MCF 10A (cell line): ENCODE measurements around the gene GOLIM4. TPM values are rescaled to one million over a fixed set of nuclear protein-coding genes. Genes with fewer than 3 reads are reported as not detected.

ENCODE experiments used
- BruUV-seq: library from RNA; stranded (reverse); fragments of 400-500 nt; replicated peaks from 2 replicates; lab custom pipeline; 2021; lab: Mats Ljungman, UMichigan
- CTCF ChIA-PET: fragments of 300-600 bp; sonication (Branson Sonifier 250); formaldehyde crosslinking; extraction: SDS; loops from one replicate; lab custom pipeline; 2021; ENCODE audit warnings: antibody characterized with exemption, inconsistent platforms; lab: Yijun Ruan, JAX
- POLR2A ChIA-PET: fragments of 300-600, 350-650 bp; sonication (Branson Sonifier 250); formaldehyde crosslinking; extraction: SDS; loops from one replicate; lab custom pipeline; 2020; ENCODE audit warnings: antibody characterized with exemption, inconsistent platforms; lab: Yijun Ruan, JAX
- DNase-seq: peaks from one replicate; pipeline ENCODE4 v3.0.0-alpha.2; 2018; ENCODE audit not compliant: unreplicated experiment
- H3K27ac Mint-ChIP-seq: one replicate; pipeline ENCODE4 v1.8.0; 2022; ENCODE audit warnings: mild to moderate bottlenecking, low read depth, mixed read lengths; ENCODE audit not compliant: unreplicated experiment
- H3K27me3 Mint-ChIP-seq: one replicate; pipeline ENCODE4 v1.8.0; 2022; ENCODE audit warnings: mixed read lengths; ENCODE audit not compliant: insufficient read depth, unreplicated experiment
- H3K36me3 Mint-ChIP-seq: one replicate; pipeline ENCODE4 v1.8.0; 2022; ENCODE audit warnings: mild to moderate bottlenecking, moderate library complexity, mixed read lengths; ENCODE audit not compliant: insufficient read depth, unreplicated experiment
- H3K4me1 Mint-ChIP-seq: one replicate; pipeline ENCODE4 v1.8.0; 2022; ENCODE audit warnings: mixed read lengths; ENCODE audit not compliant: insufficient read depth, unreplicated experiment
- H3K4me3 Mint-ChIP-seq: one replicate; pipeline ENCODE4 v1.8.0; 2022; ENCODE audit warnings: mild to moderate bottlenecking, moderate library complexity, mixed read lengths; ENCODE audit not compliant: unreplicated experiment
- H3K9me3 Mint-ChIP-seq: one replicate; pipeline ENCODE4 v1.8.0; 2022; ENCODE audit warnings: mixed read lengths; ENCODE audit not compliant: unreplicated experiment
- intact Hi-C: fragments of 100-400 bp; cut with micrococcal nuclease; formaldehyde crosslinking; loops from 2 replicates; pipeline ENCODE4 v1.14.1; 2022
- total RNA-seq: library from RNA; stranded (reverse); gene quantifications from 2 replicates; pipeline ENCODE4 v1.2.3, GENCODE V29; 2022
- TF ChIP-seq, protein P1 (sequence below): fragments of 200-600 bp; IDR thresholded peaks from one replicate; pipeline ENCODE4 v1.8.0; 2022; ENCODE audit warnings: antibody characterized with exemption, mild to moderate bottlenecking; ENCODE audit not compliant: unreplicated experiment

Gene GOLIM4
- total RNA-seq, 1 experiment from 2014 or later, result 25.8 TPM

GRCh38 chr3:168124791-168125190 is 29.1 kb upstream of the GOLIM4 start:
- Mint-ChIP-seq H3K36me3 (no peaks in the 10 kb centered on the region), H3K9me3 (no peaks in the 10 kb centered on the region), H3K4me1 (no peaks in the 10 kb centered on the region), H3K27me3 (no peaks in the 10 kb centered on the region), H3K27ac (no peak overlapping the region), H3K4me3 (no peak overlapping the region)
- no TSS peak for BruUV-seq
- ChIA-PET CTCF (interaction anchor here (1.2 kb wide), 1 partner anchor 43 kb away, joined by 3 read pairs; no protein-coding TSS in a partner anchor), POLR2A (no interaction called here)
- DNase-seq, result no peak
- TF ChIP-seq, protein P1, sequence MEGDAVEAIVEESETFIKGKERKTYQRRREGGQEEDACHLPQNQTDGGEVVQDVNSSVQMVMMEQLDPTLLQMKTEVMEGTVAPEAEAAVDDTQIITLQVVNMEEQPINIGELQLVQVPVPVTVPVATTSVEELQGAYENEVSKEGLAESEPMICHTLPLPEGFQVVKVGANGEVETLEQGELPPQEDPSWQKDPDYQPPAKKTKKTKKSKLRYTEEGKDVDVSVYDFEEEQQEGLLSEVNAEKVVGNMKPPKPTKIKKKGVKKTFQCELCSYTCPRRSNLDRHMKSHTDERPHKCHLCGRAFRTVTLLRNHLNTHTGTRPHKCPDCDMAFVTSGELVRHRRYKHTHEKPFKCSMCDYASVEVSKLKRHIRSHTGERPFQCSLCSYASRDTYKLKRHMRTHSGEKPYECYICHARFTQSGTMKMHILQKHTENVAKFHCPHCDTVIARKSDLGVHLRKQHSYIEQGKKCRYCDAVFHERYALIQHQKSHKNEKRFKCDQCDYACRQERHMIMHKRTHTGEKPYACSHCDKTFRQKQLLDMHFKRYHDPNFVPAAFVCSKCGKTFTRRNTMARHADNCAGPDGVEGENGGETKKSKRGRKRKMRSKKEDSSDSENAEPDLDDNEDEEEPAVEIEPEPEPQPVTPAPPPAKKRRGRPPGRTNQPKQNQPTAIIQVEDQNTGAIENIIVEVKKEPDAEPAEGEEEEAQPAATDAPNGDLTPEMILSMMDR, result no peak
- intact Hi-C loops, result no loop called here

- no peak overlapping the region for H3K4me3 Mint-ChIP-seq
- no peak overlapping the region for H3K27ac Mint-ChIP-seq
- DNase-seq, result no peak
- TF ChIP-seq, protein P1, result no peak
- no TSS peak for BruUV-seq
- H3K4me1 Mint-ChIP-seq, result no peaks in the 10 kb centered on the region
- ChIA-PET POLR2A (no interaction called here), CTCF (interaction anchor here (0.6 to 1.2 kb wide), 2 partner anchors 43 to 1536 kb away, joined by 3 read pairs; no protein-coding TSS in a partner anchor)
- no peaks in the 10 kb centered on the region for H3K36me3 Mint-ChIP-seq
- H3K27me3 Mint-ChIP-seq, result no peaks in the 10 kb centered on the region
- intact Hi-C loops, result no loop called here
- H3K9me3 Mint-ChIP-seq, result no peaks in the 10 kb centered on the region
These were observed 28.6 kb upstream of the GOLIM4 start for GRCh38 chr3:168124291-168124690.

GRCh38 chr3:168123201-168124176 is 27.8 kb upstream of the GOLIM4 start:
- TF ChIP-seq, protein P1, result no peak
- ChIA-PET CTCF (interaction anchor here (0.6 to 1.2 kb wide), 3 partner anchors 43 to 1537 kb away, joined by 3 read pairs; no protein-coding TSS in a partner anchor), POLR2A (no interaction called here)
- Mint-ChIP-seq H3K4me3 (no peak overlapping the region), H3K27ac (no peak overlapping the region), H3K9me3 (no peaks in the 10 kb centered on the region), H3K27me3 (no peaks in the 10 kb centered on the region), H3K4me1 (no peaks in the 10 kb centered on the region), H3K36me3 (no peaks in the 10 kb centered on the region)
- no peak for DNase-seq
- BruUV-seq, result no TSS peak
- intact Hi-C loops, result no loop called here
